ENCODE data around the gene EZR.

The EZR gene

DNA sequence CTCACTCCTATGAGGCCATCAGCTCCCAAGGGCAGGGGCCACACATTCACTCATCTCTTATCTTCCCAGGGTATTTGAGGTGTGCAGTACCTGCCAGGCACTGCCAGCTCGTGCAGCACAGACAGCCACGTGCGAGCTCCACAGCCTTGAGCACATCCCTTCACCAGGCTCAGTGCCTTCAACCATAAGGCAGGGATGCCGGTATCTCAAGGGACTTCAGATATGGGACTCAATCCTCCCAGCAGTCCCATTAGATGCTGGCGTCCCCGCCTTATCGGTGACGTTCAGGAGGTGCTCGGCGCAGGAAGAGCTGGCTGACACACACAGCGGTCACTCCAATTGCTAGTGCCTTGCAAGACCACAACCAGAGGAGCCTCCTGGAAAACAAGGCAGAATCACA lies 47.0 kb downstream of the EZR start:
- peaks cover 52% of the 10 kb centered on the region for H3K4me1 Mint-ChIP-seq
- H3K36me3 Mint-ChIP-seq (ENCODE audit: low read depth), result peaks cover 78% of the 10 kb centered on the region
- no peak for ATAC-seq
- no peak overlapping the region for H3K4me3 Mint-ChIP-seq
- no peaks in the 10 kb centered on the region for H3K9me3 Mint-ChIP-seq
- H3K27ac Mint-ChIP-seq, result peak overlapping the region; percentile 82
- DNase-seq, result no peak
- no peaks in the 10 kb centered on the region for H3K27me3 Mint-ChIP-seq

DNA sequence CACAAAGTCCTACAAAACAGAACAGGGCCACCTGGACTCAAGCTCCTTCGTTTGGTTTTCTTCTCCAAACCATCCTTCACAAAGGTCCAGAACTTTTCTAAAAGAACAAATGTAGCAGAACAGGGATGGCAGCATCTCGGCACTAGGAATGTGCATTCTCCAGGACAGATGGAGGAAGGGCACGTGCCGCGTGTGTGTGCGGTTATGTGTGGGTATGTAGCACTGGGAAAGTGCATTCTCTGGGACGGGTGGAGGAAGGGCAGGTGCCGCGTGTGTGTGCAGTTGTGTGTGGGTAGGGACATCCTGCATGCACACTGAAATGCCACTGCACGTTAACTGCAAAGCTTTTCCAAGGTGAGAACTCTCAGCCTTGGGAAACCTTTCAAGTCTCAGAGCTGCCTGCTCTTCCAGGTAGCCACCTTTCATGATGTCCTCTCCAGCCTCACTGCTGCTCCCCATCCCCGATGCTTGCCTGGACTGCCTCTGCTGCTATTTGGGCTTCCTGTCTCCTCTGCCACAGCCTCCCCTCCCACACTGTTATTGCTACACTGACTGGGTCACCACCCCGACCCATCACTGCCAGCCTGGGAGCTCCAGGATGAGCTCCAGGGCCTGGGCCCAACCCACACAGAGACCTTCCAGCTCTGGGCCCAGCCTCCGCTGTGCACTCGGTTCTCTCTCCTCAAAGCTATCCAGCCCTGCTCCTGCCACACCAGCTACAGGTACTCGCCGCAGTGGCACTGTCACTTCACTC lies 47.6 kb downstream of the EZR start:
- DNase-seq (no peak), ATAC-seq (no peak)
- Mint-ChIP-seq H3K36me3 (ENCODE audit: low read depth) (peaks cover 74% of the 10 kb centered on the region), H3K4me3 (no peak overlapping the region), H3K27ac (peak overlapping the region; percentile 82), H3K4me1 (peaks cover 48% of the 10 kb centered on the region), H3K9me3 (no peaks in the 10 kb centered on the region), H3K27me3 (no peaks in the 10 kb centered on the region)

GRCh38 chr6:158770533-158771330 lies 48.4 kb downstream of the EZR start:
- Mint-ChIP-seq H3K27ac (peak overlapping the region; percentile 82), H3K4me3 (no peak overlapping the region), H3K36me3 (ENCODE audit: low read depth) (peaks cover 71% of the 10 kb centered on the region), H3K9me3 (no peaks in the 10 kb centered on the region), H3K27me3 (no peaks in the 10 kb centered on the region), H3K4me1 (peaks cover 48% of the 10 kb centered on the region)
- DNase-seq (no peak), ATAC-seq (no peak)

DNA sequence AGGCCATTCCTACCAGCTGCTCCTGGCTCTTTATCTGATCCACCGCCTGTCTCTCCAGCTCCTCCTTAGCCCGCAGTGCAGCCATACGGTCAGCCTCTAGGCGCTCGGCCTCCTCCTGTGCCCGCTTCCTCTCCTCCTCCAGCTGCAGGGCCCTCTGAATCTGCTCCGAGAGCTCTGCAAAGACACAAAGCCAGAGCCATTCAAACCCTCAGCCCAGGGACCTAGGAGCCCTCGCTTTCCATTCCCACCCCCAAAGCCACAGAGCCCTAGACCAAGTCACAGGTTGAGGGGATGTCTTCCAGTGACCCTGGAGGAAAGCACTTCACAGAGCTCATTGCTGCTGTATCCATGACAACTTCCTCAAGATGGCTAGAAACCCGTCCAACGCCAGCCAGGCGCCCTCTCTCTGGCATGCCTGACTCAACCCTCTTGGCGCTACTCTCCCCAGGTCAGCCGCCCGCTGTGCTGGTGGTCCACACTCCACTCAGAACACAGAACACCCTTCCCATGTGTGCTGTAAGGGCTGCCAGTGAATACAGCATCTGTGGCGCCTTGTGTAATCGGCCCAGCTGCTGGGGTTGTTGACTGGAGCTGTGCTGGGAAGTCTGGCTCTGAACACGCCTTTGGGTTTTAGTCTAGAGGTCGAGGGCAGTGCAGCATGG lies 49.3 kb downstream of the EZR start:
- ATAC-seq (no peak), DNase-seq (no peak)
- Mint-ChIP-seq H3K27me3 (no peaks in the 10 kb centered on the region), H3K36me3 (ENCODE audit: low read depth) (peaks cover 70% of the 10 kb centered on the region), H3K27ac (peak overlapping the region; percentile 82), H3K4me1 (peaks cover 45% of the 10 kb centered on the region), H3K4me3 (no peak overlapping the region), H3K9me3 (no peaks in the 10 kb centered on the region)

GRCh38 chr6:158769234-158769770 lies 49.9 kb downstream of the EZR start:
- Mint-ChIP-seq H3K27ac (peak overlapping the region; percentile 70), H3K4me3 (peak overlapping the region; percentile 25), H3K9me3 (no peaks in the 10 kb centered on the region), H3K4me1 (peaks cover 42% of the 10 kb centered on the region), H3K27me3 (no peaks in the 10 kb centered on the region), H3K36me3 (ENCODE audit: low read depth) (peaks cover 70% of the 10 kb centered on the region)
- no peak for ATAC-seq
- no peak for DNase-seq

- DNase-seq (no peak), ATAC-seq (no peak)
- H3K4me1 Mint-ChIP-seq, result peaks cover 38% of the 10 kb centered on the region
- H3K36me3 Mint-ChIP-seq (ENCODE audit: low read depth), result peaks cover 75% of the 10 kb centered on the region
- no peaks in the 10 kb centered on the region for H3K27me3 Mint-ChIP-seq
- H3K9me3 Mint-ChIP-seq, result no peaks in the 10 kb centered on the region
- no peak overlapping the region for H3K4me3 Mint-ChIP-seq
- H3K27ac Mint-ChIP-seq, result peak overlapping the region; percentile 68
Measured at GRCh38 chr6:158768436-158768835, 50.7 kb downstream of the EZR start.

DNA sequence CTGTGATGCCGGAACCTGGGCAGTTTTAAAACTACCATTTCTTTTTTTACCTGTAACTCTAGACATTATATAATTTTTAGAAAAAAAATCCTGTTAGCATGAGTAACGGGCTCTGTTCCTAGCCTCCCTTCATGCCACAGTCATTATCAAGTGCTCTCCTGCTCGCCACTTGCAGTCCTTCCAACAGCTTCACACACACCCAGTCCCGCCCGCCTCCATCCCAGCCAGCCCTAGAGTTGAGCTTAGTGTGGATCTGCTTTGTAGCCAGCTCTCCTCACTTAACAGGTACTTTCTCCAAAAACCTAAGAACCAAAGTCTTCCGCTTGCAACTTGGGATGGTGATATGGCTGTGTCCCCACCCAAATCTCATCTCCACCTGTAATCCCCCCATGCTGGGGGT lies 51.5 kb downstream of the EZR start:
- Mint-ChIP-seq H3K27me3 (no peaks in the 10 kb centered on the region), H3K4me1 (peaks cover 31% of the 10 kb centered on the region), H3K27ac (peak overlapping the region; percentile 68), H3K36me3 (ENCODE audit: low read depth) (peaks cover 75% of the 10 kb centered on the region), H3K4me3 (peak overlapping the region; percentile 2), H3K9me3 (no peaks in the 10 kb centered on the region)
- ATAC-seq (no peak), DNase-seq (no peak)

DNA sequence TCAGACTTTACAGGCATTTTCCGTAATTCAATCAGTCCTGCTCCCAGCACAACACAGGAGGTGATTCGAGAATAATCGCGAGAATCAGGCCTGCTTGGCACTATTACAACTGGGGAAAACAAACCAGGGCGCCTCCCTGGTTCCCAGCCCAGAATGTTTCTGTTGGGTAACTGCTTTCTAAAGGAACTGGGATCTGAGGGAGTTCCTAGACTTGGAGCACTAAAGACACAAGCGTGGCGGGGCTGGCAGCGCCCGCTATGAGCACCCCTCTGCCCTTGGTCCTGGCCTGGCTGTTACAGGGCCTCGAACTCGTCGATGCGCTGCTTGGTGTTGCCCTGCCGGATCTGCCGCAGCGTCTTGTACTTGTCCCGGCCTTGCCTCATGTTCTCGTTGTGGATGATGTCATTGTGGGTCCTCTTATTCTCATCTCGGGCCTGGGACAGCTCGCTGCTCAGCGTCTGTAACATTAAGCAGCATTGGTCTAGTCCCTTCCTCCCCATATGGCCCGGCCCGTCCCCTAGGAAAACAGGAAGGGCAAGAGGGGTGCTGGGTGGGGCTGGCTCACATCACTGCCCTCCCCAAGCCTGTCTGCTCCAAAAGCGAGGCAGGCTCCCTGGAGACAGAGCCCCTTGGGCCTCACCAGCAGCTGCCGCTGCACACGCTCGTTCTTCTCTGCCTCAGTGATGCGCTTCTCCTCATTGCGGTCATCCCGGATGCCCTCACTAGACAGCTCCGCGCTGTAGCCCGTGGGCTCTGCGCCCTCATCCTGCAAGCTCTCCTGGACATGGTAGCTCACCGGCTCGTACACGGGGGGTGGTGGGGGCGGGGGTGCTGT lies 52.3 kb downstream of the EZR start:
- peaks cover 22% of the 10 kb centered on the region for H3K4me1 Mint-ChIP-seq

GRCh38 chr6:158765499-158766068 lies 53.6 kb downstream of the EZR start:
- Mint-ChIP-seq H3K4me1 (peaks cover 12% of the 10 kb centered on the region), H3K4me3 (no peak overlapping the region), H3K9me3 (no peaks in the 10 kb centered on the region), H3K27ac (peak overlapping the region; percentile 74), H3K27me3 (no peaks in the 10 kb centered on the region), H3K36me3 (ENCODE audit: low read depth) (peaks cover 72% of the 10 kb centered on the region)
- ATAC-seq (no peak), DNase-seq (no peak)

More for the DNA sequence above, 52.3 kb downstream of the EZR start:
- no peaks in the 10 kb centered on the region for H3K9me3 Mint-ChIP-seq
- no peaks in the 10 kb centered on the region for H3K27me3 Mint-ChIP-seq
- DNase-seq, result no peak
- peak; percentile 2 for ATAC-seq
- no peak overlapping the region for H3K4me3 Mint-ChIP-seq
- peaks cover 76% of the 10 kb centered on the region for H3K36me3 Mint-ChIP-seq (ENCODE audit: low read depth)
- H3K27ac Mint-ChIP-seq, result peak overlapping the region; percentile 65

- peaks cover 11% of the 10 kb centered on the region for H3K4me1 Mint-ChIP-seq
- ATAC-seq, result no peak
- H3K36me3 Mint-ChIP-seq (ENCODE audit: low read depth), result peaks cover 66% of the 10 kb centered on the region
- no peak overlapping the region for H3K4me3 Mint-ChIP-seq
- no peaks in the 10 kb centered on the region for H3K27me3 Mint-ChIP-seq
- no peak for DNase-seq
- no peaks in the 10 kb centered on the region for H3K9me3 Mint-ChIP-seq
- H3K27ac Mint-ChIP-seq, result peak overlapping the region; percentile 74
Measured at GRCh38 chr6:158764926-158765325, 54.2 kb downstream of the EZR start.

DNA sequence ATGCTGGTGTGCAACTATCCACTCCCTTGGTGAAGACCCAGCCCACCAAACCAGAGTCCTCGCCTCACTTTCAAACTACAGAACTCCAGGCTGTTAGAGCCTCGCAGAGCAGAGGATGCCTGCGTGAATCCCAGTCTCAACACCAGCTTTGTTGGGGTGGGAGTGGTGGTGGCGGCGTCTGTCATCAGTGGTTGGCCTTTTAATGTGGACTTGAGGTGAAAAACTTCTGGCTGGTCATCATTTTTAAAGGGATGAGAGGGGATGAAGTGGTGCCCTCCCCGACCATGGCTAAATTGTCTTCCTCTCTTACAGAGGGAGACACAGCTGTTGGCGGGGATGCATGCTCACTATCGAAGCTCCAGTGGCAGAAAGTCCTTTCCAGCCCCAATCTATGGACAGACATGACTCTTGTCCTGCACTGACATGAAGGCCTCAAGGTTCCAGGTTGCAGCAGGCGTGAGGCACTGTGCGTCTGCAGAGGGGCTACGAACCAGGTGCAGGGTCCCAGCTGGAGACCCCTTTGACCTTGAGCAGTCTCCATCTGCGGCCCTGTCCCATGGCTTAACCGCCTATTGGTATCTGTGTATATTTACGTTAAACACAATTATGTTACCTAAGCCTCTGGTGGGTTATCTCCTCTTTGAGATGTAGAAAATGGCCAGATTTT lies 54.9 kb downstream of the EZR start:
- Mint-ChIP-seq H3K9me3 (no peaks in the 10 kb centered on the region), H3K27ac (peak overlapping the region; percentile 74), H3K4me3 (no peak overlapping the region), H3K4me1 (peaks cover 6% of the 10 kb centered on the region), H3K27me3 (no peaks in the 10 kb centered on the region), H3K36me3 (ENCODE audit: low read depth) (peaks cover 63% of the 10 kb centered on the region)
- DNase-seq, result no peak
- no peak for ATAC-seq

GRCh38 chr6:158763434-158764182 lies 55.6 kb downstream of the EZR start:
- ATAC-seq, result no peak
- no peak for DNase-seq
- peaks cover 64% of the 10 kb centered on the region for H3K36me3 Mint-ChIP-seq (ENCODE audit: low read depth)
- peak overlapping the region; percentile 73 for H3K27ac Mint-ChIP-seq
- no peak overlapping the region for H3K4me3 Mint-ChIP-seq
- H3K27me3 Mint-ChIP-seq, result no peaks in the 10 kb centered on the region
- no peaks in the 10 kb centered on the region for H3K9me3 Mint-ChIP-seq
- peaks cover 6% of the 10 kb centered on the region for H3K4me1 Mint-ChIP-seq

All from activated naive CD8-positive, alpha-beta T cell treated with anti-CD3 and anti-CD28 coated beads, Interleukin-2, amount 50 U/mL, for 24 hours (primary cell).